22Rv1 (cell line): Measurements from ENCODE around the gene SPAG7.

Experiments used
- ZFX ChIP-seq: fragments of 450-650 bp; IDR thresholded peaks from 2 replicates; pipeline ENCODE4 v1.6.1; 2017; ENCODE audit warnings: antibody characterized with exemption, borderline replicate concordance
- TF ChIP-seq, protein P1 (sequence below): fragments of 450-650 bp; IDR thresholded peaks from 2 replicates; pipeline ENCODE4 v1.5.1; 2017; ENCODE audit warnings: mild to moderate bottlenecking

DNA sequence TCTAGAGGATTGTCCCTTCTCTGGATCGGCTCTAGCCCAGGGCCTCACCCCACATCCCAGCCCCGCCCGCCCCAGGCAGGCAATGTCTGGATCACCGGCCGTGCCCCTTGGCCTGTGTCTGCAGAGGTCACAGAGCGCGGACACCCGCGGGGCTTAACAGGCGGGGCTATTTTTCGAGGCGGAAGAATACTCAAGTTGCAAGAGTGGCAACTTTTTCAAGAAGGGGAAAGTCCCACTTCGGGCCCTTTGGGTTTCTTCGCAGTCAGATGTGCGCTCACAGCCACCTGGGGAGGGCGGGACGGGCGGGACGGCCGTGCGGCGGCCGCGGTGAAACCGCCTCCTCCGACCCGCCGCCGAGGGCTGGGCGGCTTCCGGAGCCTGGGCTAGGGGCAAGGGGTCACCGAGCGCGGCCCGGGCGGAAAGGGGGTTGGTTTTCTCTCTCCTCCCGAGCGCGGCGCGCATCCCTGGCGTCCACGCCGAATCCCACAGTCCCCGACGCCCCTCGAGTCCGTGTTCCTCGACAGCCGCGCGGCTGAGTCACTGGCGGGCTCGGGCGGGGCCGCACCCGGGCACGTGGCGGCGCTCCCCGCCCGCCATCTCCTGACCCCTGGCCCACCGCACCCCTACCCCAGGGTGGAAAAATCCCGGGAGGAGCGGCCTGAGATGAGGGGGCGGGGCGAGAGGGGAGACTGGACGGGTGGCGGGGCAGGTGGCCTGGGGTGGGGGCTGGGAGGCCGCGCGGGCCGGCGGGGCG is 18.1 kb downstream of the SPAG7 start:
- TF ChIP-seq, protein P1, sequence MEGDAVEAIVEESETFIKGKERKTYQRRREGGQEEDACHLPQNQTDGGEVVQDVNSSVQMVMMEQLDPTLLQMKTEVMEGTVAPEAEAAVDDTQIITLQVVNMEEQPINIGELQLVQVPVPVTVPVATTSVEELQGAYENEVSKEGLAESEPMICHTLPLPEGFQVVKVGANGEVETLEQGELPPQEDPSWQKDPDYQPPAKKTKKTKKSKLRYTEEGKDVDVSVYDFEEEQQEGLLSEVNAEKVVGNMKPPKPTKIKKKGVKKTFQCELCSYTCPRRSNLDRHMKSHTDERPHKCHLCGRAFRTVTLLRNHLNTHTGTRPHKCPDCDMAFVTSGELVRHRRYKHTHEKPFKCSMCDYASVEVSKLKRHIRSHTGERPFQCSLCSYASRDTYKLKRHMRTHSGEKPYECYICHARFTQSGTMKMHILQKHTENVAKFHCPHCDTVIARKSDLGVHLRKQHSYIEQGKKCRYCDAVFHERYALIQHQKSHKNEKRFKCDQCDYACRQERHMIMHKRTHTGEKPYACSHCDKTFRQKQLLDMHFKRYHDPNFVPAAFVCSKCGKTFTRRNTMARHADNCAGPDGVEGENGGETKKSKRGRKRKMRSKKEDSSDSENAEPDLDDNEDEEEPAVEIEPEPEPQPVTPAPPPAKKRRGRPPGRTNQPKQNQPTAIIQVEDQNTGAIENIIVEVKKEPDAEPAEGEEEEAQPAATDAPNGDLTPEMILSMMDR, result no peak
- no peak for TF ChIP-seq ZFX
